HUES6 (cell line): ENCODE measurements around the gene ARHGEF39.

ENCODE experiments used
- H3K27ac ChIP-seq: 2 replicates; pipeline ENCODE4 v1.7.0; 2013; ENCODE audit warnings: low read depth, mild to moderate bottlenecking, low read length, inconsistent platforms
- H3K27me3 ChIP-seq: 2 replicates; pipeline ENCODE4 v1.6.1; 2013; ENCODE audit warnings: low read length; ENCODE audit not compliant: control insufficient read depth, insufficient read depth
- H3K36me3 ChIP-seq: 2 replicates; pipeline ENCODE4 v1.6.1; 2013; ENCODE audit warnings: low read length; ENCODE audit not compliant: control insufficient read depth, insufficient read depth
- H3K4me1 ChIP-seq: 2 replicates; pipeline ENCODE4 v1.6.1; 2013; ENCODE audit warnings: low read length; ENCODE audit not compliant: control insufficient read depth, insufficient read depth
- H3K4me3 ChIP-seq: 2 replicates; pipeline ENCODE4 v1.5.1; 2013; ENCODE audit warnings: low read depth, low read length
- H3K9ac ChIP-seq: one replicate; pipeline ENCODE4 v1.6.1; 2013; ENCODE audit warnings: mild to moderate bottlenecking, low read length
- H3K9me3 ChIP-seq: 2 replicates; pipeline ENCODE4 v1.6.1; 2013; ENCODE audit warnings: low read depth, low read length; ENCODE audit not compliant: control insufficient read depth, insufficient read depth

Gene ARHGEF39

DNA sequence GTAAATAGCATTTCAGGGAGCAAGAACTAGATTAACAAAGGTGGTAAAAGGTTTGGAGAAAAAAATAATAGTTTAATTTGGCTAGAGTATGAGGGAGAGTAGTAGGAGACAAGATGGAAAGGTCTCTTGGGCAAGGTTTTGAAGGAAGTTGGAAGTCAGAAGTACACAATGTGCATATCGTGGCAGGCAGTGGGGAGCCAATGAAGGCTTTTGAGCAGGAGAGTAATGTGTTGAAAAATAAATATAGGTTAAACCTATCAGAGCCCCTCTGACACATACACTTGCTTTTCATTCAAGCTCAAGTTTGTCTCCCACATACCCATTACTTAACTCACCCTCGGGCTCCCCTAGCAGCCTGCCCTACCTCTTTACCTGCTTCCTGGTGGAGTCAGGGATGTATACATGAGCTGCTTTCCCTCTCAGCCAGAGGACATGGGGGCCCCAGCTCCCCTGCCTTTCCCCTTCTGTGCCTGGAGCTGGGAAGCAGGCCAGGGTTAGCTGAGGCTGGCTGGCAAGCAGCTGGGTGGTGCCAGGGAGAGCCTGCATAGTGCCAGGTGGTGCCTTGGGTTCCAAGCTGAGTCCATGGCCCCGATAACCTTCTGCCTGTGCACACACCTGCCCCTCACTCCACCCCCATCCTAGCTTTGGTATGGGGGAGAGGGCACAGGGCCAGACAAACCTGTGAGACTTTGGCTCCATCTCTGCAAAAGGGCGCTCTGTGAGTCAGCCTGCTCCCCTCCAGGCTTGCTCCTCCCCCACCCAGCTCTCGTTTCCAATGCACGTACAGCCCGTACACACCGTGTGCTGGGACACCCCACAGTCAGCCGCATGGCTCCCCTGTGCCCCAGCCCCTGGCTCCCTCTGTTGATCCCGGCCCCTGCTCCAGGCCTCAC, 8.4 kb upstream of the ARHGEF39 start, which contains the start of gene CA9:
TSS of gene CA9 (plus strand) at position 797 of the 893 bp plus-strand sequence. CDS start at position 829, 32 bp downstream.
- Histone ChIP-seq H3K9ac (no peak within 1 kb of the TSS), H3K4me1 (peaks cover 6% of the 10 kb centered on the region; the same call in 1 of the 2 replicates), H3K9me3 (no peaks in the 10 kb centered on the region), H3K27me3 (peaks cover 22% of the 10 kb centered on the region), H3K36me3 (no peaks in the 10 kb centered on the region), H3K27ac (no peak within 1 kb of the TSS), H3K4me3 (no peak within 1 kb of the TSS)

DNA sequence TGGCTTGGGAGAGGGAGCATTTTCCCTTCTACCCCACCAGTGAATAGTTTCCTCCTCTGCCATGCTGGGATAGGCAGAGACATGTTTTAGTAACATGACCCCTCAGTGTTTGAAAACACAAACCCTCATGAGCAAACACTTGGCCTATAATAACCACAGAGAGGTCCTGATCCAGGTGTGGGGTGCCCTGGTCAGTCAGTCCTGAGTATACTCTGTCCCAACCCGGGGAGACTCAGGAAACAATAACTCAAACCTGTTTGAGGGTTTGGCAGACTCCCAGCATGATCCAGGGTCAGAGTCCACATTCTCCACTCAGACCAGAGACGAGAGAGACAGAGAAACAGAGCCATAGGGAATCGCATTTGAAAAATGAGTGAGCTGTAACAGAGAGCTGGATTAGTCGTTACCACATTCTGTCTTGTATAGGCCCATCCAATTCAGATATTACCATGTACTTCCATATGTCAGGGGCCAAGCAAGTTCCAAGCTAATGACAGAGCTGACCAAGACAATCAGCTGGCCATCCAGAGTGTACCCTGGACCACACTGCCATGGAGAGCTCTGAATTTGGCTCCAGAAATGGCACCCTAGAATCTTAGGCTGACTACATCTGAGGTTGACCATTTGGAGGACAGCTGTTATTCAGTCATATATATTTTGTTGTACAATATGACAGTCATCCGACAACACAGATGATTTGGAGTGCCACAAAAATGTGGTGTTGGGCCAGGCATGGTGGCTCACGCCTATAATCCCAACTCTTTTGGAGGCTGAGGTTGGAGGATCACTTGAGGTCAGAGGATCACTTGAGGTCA, 4.5 kb upstream of the ARHGEF39 start:
- H3K36me3 ChIP-seq: no peaks in the 10 kb centered on the region
- no peak overlapping the region for H3K27ac ChIP-seq
- H3K9me3 ChIP-seq: no peaks in the 10 kb centered on the region
- H3K4me3 ChIP-seq: no peak overlapping the region
- H3K4me1 ChIP-seq: peaks cover 3% of the 10 kb centered on the region
- H3K27me3 ChIP-seq: peaks cover 14% of the 10 kb centered on the region
- no peak overlapping the region for H3K9ac ChIP-seq

DNA sequence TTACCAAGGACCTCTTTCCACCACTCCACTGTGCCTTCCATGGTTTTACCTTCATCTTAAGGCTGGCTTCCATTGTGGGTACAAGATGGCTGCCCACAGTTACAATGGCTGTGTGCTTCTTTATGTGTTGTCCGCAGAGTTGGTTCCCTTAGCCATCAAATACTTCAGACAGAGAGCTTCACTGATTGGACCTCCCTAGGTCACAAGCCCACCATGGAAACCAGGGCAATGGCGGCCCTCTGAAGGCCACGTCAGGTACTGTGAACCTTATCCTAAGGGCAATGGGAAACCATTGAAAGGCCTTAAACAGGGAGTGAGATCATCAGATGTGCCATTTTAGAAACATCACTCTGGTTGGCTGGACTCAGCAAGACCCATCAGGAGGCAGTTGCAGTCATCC, 2.9 kb upstream of the ARHGEF39 start:
- Histone ChIP-seq H3K4me3 (no peak overlapping the region), H3K36me3 (peaks cover 6% of the 10 kb centered on the region), H3K9ac (no peak overlapping the region), H3K27me3 (no peaks in the 10 kb centered on the region), H3K4me1 (peaks cover 3% of the 10 kb centered on the region), H3K9me3 (no peaks in the 10 kb centered on the region), H3K27ac (no peak overlapping the region)

DNA sequence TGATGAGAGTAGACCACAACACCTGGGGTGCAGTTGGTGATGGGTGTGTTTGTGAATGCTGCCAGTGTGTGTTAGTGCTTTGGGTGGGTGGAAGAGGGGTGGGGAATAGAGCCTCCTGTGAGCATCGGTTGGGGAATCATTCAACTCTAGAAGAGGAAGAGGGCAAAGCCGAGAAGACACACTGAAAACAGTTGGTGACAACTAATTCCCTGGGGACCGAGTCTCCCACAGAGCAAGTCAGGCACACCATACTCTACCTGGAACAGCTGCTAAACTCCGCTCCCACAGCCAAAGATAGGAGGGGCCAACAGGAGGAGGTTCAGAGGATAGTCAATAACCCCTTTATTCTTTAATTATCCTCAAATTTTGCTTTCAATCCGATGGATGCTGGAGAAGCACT, 1.6 kb upstream of the ARHGEF39 start:
- no peak overlapping the region for H3K27ac ChIP-seq
- H3K9me3 ChIP-seq: no peaks in the 10 kb centered on the region
- H3K4me1 ChIP-seq: peaks cover 3% of the 10 kb centered on the region
- H3K9ac ChIP-seq: no peak overlapping the region
- no peaks in the 10 kb centered on the region for H3K27me3 ChIP-seq
- H3K36me3 ChIP-seq: peaks cover 20% of the 10 kb centered on the region
- H3K4me3 ChIP-seq: no peak overlapping the region

DNA sequence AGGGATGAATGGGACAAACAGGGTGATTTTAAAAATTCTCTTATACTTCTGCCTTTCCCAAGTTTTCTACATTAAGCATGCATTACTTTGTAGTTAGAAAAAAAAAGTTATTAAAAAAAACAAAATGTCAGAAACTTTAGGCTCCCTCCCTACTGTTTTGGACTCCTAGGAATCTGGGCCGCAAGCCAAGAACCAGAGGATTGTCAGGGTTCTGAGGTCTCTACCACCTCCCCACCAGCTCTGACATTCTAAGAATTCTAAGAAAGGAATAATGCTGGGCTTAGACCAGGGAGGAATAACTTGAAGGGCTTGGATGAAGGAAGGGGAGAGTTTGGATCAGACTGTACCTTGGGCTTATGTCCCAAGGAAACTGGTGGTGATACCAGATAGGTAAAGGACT, 1.1 kb upstream of the ARHGEF39 start:
- no peaks in the 10 kb centered on the region for H3K27me3 ChIP-seq
- H3K36me3 ChIP-seq: peaks cover 20% of the 10 kb centered on the region
- H3K4me1 ChIP-seq: peaks cover 3% of the 10 kb centered on the region
- no peak overlapping the region for H3K9ac ChIP-seq
- no peak overlapping the region for H3K27ac ChIP-seq
- no peak overlapping the region for H3K4me3 ChIP-seq
- no peaks in the 10 kb centered on the region for H3K9me3 ChIP-seq

DNA sequence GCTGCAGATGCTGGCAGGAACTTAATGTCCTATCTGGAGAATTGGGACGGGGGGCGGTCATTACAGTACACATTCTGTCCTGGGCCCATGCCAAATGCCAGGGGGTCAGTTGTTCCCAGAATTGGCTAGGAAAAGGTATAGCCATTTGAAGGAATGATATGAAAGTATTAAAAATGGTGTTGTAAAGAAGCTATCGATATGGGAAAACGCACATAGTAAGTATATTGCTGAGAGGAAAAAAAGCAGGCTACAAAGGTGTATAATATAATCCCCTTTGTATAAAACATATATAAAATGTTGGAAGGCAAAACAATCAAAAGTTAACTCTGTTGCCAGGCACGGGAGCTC, 450 bp upstream of the ARHGEF39 start:
- H3K9me3 ChIP-seq: no peaks in the 10 kb centered on the region
- no peak overlapping the region for H3K27ac ChIP-seq
- peaks cover 26% of the 10 kb centered on the region for H3K36me3 ChIP-seq
- no peaks in the 10 kb centered on the region for H3K27me3 ChIP-seq
- peak overlapping the region; percentile 86 for H3K4me3 ChIP-seq
- no peak overlapping the region for H3K9ac ChIP-seq
- H3K4me1 ChIP-seq: peaks cover 5% of the 10 kb centered on the region

DNA sequence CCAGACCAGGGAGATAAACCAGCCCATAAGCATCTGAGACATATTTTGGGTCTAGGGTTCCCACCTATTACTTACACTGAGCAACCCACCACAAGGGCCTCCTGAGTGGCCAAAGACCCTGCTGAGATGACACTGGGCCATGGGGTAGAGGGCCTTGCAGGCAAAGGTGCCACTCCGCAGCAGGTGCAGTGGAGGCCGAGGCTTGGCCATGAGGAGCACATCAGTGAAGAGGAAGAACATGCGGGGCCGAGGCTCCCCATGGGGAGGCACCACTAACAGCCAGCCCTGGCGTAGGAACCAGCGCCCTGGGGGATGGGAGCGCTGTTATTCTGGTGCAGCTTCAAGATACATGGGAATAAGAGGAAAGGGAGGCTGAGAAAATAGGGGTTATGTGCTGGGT, 2.6 kb downstream of the ARHGEF39 start:
- Histone ChIP-seq H3K36me3 (peaks cover 31% of the 10 kb centered on the region), H3K4me3 (no peak overlapping the region), H3K9ac (no peak overlapping the region), H3K9me3 (no peaks in the 10 kb centered on the region), H3K4me1 (peaks cover 10% of the 10 kb centered on the region), H3K27ac (no peak overlapping the region), H3K27me3 (no peaks in the 10 kb centered on the region)

DNA sequence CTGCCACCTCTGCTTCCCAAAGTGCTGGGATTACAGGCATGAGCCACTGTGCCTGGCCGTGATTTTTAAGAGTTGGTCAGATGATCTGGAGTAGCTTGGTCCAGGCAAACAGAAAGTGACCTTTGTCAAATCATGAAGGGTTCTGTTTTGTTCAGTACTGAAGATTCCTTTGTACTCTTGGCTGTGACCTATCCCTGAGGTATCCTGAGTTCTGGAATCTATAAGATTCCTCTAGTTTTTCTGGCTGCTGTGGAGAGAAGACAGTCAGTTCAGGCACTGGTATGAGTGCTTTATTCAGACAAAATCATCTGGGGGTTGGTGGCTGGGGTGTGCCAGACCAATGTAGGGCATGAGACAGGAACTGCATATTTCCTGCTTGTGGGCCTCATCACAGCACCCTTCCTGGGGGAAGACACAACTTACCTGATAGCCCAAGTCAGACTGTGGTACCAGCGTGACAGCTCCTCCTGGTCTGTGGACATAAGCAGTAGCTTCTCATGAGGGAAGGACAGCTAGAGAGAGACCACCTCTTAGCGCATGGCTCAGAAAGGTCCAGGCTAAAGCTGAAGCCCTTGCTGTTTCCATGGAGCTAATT, 3.1 kb downstream of the ARHGEF39 start:
- Histone ChIP-seq H3K9ac (no peak overlapping the region), H3K9me3 (no peaks in the 10 kb centered on the region), H3K4me1 (peaks cover 10% of the 10 kb centered on the region), H3K27me3 (0 out of 2 replicates have a peak, but pooled peaks cover under 1% of the 10 kb centered on the region), H3K4me3 (no peak overlapping the region), H3K27ac (no peak overlapping the region), H3K36me3 (peaks cover 31% of the 10 kb centered on the region)

DNA sequence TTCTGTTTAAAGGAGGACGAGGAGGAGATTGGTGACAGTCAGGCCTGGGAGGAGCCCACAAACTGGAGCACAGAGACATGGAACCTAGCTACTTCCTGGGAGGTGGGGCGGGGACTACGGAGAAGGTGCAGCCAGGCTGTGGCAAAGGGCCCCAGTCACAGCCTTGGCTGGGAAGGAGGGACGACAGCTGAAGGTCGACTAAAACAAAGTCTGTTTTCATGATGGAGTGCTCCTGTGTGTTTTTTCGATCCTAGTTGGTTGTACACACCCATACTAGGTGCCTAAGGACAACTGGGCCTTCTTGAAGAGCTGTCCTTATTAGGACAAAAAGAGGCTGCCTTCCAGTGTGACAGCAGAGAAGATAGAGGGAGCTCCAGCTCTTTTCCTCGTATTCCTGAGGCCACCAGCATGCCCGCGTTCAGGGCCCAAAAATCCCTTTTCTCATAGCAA, 4.0 kb downstream of the ARHGEF39 start:
- H3K36me3 ChIP-seq: peaks cover 31% of the 10 kb centered on the region
- H3K4me1 ChIP-seq: peaks cover 10% of the 10 kb centered on the region
- peak overlapping the region; percentile 53 for H3K9ac ChIP-seq
- H3K27ac ChIP-seq: peak overlapping the region; percentile 24; the same call in 1 of the 2 replicates
- no peaks in the 10 kb centered on the region for H3K9me3 ChIP-seq
- no peak overlapping the region for H3K4me3 ChIP-seq
- 0 out of 2 replicates have a peak, but pooled peaks cover 9% of the 10 kb centered on the region for H3K27me3 ChIP-seq

DNA sequence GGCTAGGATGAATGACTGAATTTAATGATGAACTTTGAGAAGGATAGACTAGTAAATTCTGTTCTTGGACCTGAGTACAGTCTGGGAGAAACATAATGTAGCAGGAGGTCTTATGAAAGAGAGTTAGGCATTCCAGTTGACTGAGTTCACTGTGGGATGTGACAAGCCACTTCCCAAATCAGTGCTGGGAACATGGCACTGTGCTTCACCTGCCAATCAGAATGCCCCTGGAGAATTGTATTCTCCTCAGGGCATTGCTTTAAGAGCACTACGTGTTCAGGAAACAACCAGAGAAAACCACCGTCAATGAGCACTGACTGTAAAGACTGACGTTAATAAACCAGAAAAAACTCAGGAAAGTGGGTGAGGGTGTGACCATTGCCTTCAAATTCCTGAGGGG, 5.7 kb downstream of the ARHGEF39 start:
- peaks cover 31% of the 10 kb centered on the region for H3K36me3 ChIP-seq
- H3K4me3 ChIP-seq: peak overlapping the region; percentile 89
- no peaks in the 10 kb centered on the region for H3K9me3 ChIP-seq
- no peak overlapping the region for H3K27ac ChIP-seq
- 0 out of 2 replicates have a peak, but pooled peaks cover 9% of the 10 kb centered on the region for H3K27me3 ChIP-seq
- peaks cover 7% of the 10 kb centered on the region; the same call in 1 of the 2 replicates for H3K4me1 ChIP-seq
- no peak overlapping the region for H3K9ac ChIP-seq
